HK-2 (cell line): Measurements from ENCODE around the gene CPLANE2.
"Not testable (repeated sequence)": the region's sequence is repeated elsewhere in the genome, so short reads cannot be mapped to it uniquely, and the experiment has no call there.

Source experiments
- DNase-seq: peaks from one replicate; pipeline ENCODE4 v3.0.0-alpha.2; 2018; ENCODE audit not compliant: unreplicated experiment

CPLANE2 gene

DNA sequence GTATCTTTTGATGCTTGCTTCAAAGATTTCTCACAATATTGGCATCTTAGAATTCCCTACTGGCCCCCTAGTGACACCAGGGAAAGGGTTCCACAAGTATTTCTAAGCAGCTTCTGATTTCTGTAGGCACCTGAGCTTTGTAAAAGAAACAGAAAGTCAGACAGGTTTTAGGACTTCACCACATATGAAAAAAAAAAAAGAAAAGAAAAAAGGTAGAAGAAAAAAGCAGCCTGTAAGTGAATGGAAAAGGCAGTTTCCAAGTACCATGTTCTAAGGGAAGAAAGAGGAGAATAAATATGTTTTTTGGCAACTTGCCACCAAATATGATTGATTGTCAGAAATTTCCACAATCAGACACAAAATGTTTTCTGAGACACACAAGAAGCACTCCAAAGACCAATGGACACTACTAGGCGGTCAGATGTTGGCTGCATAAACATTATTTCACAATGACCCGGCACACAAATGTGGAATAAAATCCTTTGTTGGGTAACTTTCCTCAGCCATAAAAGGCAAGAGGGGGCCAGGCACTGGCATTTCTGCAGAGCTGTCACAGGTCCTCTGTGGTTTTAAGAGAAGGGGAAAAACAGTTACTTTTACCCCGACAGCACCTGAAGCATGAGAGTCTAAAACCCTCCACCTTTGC lies 12.7 kb upstream of the CPLANE2 start:
- no peak for DNase-seq

- DNase-seq, result no peak
Observed at GRCh38 chr1:16248603-16249516, 11.9 kb upstream of the CPLANE2 start.

DNA sequence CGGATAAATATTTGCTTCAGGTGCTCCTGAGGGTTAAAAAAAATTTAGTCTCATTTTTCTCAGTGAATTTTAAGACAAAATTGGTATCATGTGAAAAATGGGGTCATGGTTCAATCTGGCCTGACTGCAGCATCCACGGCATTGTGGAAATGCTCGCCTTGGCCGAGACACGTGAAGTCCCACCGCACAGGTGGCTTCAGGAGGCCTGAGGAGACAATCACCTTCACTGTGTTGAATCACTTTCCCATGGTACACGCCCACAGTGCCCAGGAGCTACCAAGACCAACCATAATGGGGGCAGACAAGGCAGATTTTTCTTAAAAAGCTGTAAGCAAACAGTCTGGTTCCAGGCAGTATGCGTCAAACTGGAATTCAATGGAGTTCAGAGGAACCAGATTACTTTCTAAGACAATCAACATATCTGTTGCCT lies 11.0 kb upstream of the CPLANE2 start:
- DNase-seq, result no peak

DNA sequence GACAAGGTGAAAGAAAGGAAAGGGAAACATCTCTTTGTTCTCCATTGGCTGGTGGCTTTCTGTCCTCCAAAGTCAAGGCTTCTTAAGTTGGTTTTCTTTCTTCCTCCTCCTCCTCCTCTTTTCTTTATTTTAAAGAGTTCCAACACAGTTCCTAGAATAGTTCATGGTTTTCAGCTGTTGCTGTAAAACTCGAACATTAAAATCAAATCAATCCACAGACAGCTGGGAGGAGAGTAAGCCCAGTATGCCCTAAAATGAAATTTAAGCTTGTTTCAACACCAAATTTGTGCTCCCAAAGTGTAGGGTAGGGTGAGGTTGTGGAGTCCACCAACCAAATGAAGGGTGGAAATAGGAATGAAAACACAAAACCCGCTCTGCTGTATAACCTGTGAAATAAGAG lies 10.5 kb upstream of the CPLANE2 start:
- no peak for DNase-seq

GRCh38 chr1:16246961-16247360 lies 10.0 kb upstream of the CPLANE2 start:
- DNase-seq, result no peak

GRCh38 chr1:16246239-16246638 lies 9.3 kb upstream of the CPLANE2 start:
- not testable (repeated sequence) for DNase-seq

- DNase-seq, result no peak
Observed at GRCh38 chr1:16245476-16246196, 8.7 kb upstream of the CPLANE2 start.

GRCh38 chr1:16244650-16245285 lies 7.8 kb upstream of the CPLANE2 start:
- DNase-seq, result no peak

GRCh38 chr1:16243936-16244649 lies 7.1 kb upstream of the CPLANE2 start:
- peak; percentile 78 for DNase-seq

DNA sequence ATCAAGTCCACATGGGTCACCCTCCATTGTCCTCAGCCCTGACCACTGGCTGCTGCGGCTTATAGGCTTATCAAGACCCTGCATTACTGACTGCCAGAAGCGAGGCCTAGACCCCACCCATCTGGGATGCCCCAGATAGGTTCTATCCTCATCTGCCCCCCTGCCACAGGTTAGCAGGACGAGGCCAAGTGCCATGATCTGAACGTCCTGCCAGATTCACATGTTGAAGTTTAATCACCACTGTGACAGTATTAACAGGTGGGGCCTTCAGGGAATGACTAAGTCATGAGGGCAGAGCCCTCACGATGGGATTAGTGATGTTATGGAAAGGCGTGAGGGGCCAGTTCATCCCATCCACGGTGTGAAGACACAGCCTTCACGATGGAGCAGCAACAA lies 6.2 kb upstream of the CPLANE2 start:
- no peak for DNase-seq

DNA sequence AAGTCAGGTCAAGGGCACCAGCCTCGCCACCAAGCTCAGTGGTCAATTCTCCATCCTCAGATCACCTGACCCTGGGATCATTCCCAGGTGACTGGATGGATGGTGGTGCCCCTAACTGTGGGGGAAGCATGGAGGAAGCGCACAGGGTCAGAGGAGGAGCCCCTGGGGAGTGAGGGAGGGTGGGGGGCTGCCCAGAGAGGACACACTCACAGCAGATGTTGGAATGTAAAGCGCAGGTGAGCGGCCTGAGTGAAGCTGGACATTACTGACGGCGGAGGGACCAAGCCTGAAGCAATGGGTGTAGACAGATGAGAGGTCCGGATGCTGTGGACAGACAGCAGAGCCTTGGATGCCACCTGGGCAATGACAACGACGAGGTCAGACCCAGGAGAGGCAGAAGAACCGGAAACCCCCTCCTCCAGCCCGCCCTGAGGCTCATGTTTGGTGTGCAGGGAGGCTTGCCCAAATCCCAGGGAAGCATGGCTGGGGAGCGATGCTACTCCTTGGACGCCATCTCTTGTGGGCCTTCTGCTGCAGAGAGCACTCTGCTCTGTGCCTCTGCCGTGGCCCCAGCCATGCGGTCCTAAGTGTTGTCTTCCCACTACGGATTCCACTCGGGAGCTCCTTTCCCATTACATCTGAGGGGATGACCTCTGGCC lies 5.7 kb upstream of the CPLANE2 start:
- DNase-seq, result no peak

GRCh38 chr1:16241221-16241708 lies 4.3 kb upstream of the CPLANE2 start:
- DNase-seq, result no peak

DNA sequence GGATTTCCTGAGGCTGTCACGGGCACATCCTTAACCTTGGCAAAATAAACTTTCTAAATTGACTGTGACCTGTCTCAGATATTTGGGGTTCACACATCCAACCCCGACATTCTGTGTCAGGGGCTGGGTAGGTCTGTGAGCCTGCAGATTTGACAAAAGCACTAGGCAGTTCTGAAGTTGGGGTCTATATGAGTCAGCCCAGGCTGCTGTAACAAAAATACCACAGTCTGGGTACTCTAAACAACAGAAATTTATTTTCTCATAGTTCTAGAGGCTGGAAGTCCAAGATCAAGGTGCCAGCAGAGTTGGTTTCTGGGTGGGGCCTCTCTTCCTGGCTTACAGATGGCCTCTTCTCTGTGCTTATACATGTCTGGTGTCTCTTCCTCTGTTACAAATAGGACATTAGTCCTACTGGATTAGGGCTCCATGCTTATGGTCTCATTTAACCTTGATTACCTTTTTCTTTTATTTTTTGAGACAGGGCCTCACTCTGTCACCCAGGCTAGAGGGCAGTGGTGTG lies 3.0 kb upstream of the CPLANE2 start:
- no peak for DNase-seq

- DNase-seq, result no peak
Observed at GRCh38 chr1:16237343-16237830, 404 bp upstream of the CPLANE2 start.

- peak; percentile 50 for DNase-seq
Observed at GRCh38 chr1:16235944-16236510, 956 bp downstream of the CPLANE2 start.

DNA sequence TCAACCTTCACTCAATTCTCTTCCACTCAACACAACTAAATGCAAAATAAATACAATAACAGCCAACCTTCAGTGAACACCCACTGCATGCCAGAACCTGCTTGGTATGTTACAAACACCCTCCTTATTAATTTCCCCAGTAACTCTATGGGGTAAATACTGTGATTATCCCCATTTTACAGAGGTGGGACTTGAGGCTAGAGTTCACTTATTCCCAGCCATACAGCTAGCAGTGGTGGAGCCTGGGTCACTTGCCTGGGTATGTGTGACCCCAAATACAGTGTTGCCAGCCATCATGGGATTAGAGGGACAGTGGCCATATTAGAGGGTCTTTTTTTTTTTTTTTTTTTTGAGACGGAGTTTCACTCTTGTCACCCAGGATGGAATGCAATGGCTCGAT lies 1.6 kb downstream of the CPLANE2 start:
- no peak for DNase-seq

GRCh38 chr1:16233431-16233830 lies 3.6 kb downstream of the CPLANE2 start:
- no peak for DNase-seq

DNA sequence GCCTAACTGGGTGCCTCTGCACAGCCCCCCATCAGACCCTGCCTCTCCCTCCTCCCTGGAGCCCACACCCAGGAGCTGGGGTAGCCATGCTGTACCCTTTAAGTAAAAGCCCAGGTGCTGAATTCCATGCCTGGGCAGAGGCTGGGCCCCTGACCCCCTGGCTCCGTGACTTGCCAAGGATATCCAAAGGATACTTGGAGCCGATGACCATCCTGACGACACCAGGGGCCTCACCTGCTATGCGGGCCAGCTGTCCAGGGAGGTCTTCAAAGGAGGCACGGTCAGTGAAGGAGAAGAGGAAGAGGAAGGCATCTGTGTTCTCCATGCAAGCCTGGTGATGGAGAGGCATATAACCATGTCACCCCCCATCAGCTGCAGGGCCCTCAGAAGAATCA lies 4.7 kb downstream of the CPLANE2 start:
- no peak for DNase-seq

GRCh38 chr1:16231331-16232315 lies 5.4 kb downstream of the CPLANE2 start:
- peak; percentile 42 for DNase-seq
